GM12872 (cell line): ENCODE results near the gene AP5S1.

ENCODE experiments used
- TF ChIP-seq, protein P1 (sequence below): IDR thresholded peaks from 3 replicates; pipeline ENCODE4 v1.5.1; 2011; ENCODE audit warnings: low read depth, mild to moderate bottlenecking, low read length, moderate library complexity; ENCODE audit not compliant: insufficient read depth

The AP5S1 gene

DNA sequence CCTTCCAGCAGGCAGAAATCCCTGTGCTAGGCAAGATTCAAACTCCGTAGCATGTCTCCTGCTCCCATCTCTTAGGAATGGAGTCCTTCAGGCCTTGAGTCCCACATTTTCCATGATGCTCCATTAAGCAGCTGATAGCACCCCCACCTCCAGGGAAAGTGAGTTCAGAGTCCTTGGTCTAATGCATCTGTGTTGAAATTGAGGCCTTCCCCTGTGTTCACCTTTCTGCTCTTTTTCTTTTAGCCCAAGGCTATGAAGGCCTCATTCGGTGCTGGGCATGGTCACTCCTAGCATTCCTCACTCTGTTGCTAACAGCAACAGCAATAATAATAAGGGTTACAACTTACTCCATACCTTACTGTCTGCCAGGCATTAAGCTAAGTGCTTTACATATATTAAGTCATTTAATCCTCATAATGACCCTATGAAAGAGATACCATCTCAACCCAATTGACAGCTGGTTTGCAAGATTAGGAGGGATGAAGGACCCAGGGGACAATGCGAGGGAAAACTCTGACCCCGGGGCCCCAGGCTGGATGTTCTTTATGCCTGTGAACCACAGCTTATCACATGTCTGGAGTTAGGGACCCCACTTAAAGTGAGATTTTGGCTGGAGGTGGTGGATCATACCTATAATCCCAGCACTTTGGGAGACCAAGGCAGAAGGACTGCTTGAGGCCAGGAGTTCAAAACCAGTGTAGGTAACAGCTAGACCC lies 51.4 kb downstream of the AP5S1 start:
- TF ChIP-seq, protein P1, sequence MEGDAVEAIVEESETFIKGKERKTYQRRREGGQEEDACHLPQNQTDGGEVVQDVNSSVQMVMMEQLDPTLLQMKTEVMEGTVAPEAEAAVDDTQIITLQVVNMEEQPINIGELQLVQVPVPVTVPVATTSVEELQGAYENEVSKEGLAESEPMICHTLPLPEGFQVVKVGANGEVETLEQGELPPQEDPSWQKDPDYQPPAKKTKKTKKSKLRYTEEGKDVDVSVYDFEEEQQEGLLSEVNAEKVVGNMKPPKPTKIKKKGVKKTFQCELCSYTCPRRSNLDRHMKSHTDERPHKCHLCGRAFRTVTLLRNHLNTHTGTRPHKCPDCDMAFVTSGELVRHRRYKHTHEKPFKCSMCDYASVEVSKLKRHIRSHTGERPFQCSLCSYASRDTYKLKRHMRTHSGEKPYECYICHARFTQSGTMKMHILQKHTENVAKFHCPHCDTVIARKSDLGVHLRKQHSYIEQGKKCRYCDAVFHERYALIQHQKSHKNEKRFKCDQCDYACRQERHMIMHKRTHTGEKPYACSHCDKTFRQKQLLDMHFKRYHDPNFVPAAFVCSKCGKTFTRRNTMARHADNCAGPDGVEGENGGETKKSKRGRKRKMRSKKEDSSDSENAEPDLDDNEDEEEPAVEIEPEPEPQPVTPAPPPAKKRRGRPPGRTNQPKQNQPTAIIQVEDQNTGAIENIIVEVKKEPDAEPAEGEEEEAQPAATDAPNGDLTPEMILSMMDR: no peak

DNA sequence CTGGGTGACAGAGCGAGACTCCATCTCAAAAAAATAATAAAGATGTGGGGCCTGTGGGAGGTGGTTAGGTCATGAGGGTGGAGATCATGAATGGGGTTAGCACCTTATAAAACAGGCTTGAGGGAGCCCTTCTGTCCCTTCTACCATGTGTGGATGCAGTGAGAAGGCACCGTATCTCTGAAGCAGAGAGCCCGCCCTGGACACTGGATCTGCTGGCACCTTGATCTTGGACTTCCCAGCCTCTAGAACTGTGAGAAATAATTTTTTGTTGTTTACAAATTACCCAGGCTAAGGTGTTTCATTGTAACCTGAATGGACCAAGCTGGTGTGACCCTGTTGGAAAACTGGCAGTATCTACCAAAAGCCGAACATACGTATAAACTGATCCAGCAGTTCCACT lies 53.2 kb downstream of the AP5S1 start:
- TF ChIP-seq, protein P1: no peak

DNA sequence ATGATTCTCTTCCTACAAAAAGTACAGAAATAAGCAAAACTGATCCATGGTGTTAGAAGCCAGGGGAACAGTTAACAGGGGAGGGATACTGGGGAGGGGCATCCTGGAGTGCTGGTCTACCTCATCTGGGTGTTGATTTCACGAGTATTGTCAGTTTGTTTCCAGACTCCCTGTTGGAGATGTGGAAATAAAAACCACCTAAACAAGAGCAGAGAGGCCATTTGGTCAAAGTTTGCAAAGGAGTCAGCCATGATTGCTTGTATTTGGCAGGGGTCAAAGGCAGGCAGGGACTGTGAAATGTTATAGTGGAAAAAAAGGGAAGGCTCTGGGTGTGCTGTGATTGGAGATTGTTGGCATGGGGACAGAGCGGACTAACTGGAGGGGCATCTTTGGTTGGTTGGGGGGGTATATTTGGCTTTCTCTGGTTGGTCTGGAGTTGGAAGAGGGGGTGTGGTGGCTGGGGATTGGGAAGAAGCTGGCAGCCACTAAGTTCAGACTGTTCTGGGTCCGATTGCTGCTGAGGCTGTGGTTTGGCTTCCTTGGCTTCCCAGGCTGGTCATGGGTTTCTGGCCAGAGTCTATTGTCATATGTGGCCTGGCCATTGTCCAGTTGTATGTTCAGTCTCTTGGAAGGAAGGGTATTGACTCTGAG lies 54.0 kb downstream of the AP5S1 start:
- TF ChIP-seq, protein P1: no peak

DNA sequence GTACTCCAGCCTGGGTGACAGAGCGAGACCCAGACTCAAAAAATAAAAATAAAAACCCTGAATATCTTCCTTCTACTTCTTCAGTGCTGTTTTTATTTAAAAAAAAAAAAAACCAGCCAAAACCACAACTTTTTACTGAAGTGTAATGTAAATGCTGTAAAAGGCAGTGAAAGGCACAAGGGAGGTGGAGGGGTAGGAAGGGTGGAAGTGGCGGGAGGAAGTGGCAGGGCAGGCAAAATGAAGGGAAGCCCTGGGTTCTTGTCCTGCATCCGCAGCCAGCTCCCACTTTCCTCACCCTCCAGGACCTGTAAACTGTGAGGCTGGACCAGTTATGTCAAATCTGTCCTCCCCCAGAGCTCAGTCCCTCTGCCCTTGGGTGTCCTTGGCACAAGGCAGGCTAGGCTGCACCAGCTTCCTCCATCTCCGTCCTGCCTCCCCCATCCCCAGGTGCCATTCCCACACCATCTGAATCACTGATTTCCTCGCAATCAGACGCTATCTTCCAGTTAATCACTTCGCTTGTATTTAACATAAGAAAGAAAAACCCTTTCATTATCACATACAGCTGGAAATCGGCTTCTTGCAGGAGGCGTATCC lies 55.1 kb downstream of the AP5S1 start:
- TF ChIP-seq, protein P1: no peak

DNA sequence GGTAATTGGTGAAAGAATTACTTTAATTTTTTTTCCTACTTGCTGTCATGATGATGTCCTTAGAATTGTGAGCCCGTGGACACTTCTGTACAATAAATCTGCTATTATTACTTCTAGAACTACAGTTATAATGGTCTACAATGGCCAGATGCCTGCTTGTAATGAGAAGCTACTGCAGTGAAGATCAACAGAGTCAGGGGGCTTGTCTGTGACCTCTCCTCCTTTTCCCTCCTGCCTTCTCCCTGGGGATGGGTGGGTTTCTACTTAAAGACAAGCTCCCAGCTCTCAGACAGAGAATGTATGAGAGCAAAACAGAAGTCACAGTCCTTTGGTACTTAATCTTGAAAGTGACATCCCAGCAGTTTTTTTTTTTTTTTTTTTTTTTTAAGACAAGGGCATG lies 55.7 kb downstream of the AP5S1 start:
- TF ChIP-seq, protein P1: no peak

DNA sequence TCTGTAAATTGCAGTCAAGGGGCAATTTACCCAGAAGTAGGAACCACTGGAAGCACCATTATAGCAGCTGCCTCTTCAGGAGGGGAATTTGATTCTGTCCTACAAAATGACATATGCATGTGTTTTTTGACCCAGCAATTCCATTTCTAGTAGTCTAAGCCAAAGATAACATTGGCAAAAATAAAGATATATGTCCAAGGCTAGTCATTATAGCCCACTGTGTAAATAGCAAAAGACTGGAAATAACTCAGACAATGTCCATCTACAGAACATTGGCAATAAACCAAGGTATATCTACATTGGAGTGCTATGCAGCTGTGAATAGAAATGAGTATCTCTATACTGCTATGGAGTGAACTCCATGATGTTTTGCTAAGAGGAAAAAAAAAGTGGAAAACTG lies 56.3 kb downstream of the AP5S1 start:
- TF ChIP-seq, protein P1: no peak
